ENCODE data around the gene ABCB10.
"Not testable (repeated sequence)": the region's sequence is repeated elsewhere in the genome, so short reads cannot be mapped to it uniquely, and the experiment has no call there.

The ABCB10 gene

GRCh38 chr1:229482511-229482910, 76.0 kb downstream of the ABCB10 start:
- no peak overlapping the region for H3K4me3 ChIP-seq (ENCODE audit: low read depth, low read length)
- no peak for TF ChIP-seq CTCF (IDR thresholded peaks at IDR 0.05; ENCODE audit: low read depth, low read length)

DNA sequence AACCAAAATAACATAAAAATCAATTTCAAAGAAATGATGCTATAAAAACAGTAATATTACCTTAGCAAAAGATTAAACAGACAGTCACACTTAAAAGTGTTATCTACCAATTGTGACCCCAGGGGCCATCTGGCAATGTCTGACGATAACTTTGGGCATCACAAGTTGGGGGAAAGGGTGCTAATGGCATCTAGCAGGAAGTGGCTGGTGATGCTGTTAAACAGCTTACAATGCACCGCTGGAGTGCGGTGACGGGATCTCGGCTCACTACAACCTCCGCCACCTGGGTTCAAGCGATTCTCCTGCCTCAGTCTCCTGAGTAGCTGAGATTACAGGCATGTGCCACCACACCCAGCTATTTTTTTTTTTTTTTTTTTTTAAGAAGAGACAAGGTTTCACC, 78.0 kb downstream of the ABCB10 start:
- H3K4me3 ChIP-seq (ENCODE audit: low read depth, low read length): no peak overlapping the region

DNA sequence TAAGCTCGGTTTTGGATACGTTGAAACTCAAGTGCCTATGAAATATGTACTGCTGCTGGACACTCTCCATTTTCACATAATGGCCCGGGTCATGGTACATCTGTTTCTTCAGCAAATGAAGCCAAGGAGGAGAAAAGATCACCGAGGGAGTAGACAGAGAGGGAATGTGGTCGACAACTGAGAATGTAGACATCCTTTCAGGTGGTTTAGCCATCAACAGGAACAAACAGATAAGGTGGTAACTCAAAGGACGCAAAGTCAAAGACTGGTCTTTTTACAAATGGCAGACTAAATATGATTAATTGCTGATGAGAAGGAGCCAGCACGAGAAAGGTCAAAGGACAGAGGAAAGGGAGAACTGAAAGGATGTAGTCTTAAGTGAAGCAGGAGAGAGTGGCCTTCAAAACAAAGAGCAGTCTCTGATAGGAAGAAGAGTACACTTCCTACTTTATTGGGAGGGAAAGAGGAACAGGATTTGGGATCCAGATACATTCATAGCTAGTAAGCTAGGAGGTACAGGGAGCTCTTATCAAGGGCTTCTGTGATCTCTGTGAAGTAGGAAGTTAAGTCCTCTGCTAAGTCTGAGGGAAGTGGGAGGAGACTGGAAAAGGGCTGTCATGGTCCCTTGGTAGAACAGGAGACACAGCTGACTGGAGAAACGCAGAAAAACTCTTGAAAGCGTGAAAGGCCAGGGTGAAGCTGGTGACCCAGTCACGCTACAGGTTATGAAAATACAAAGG, 78.7 kb downstream of the ABCB10 start:
- no peak overlapping the region for H3K4me3 ChIP-seq (ENCODE audit: low read depth, low read length)
- no peak for TF ChIP-seq CTCF (IDR thresholded peaks at IDR 0.05; ENCODE audit: low read depth, low read length)

More for the DNA sequence above, 78.0 kb downstream of the ABCB10 start:
- TF ChIP-seq CTCF (IDR thresholded peaks at IDR 0.05; ENCODE audit: low read depth, low read length): no peak

- TF ChIP-seq CTCF (IDR thresholded peaks at IDR 0.05; ENCODE audit: low read depth, low read length): no peak
- no peak overlapping the region for H3K4me3 ChIP-seq (ENCODE audit: low read depth, low read length)
Measured at GRCh38 chr1:229478852-229479251, 79.7 kb downstream of the ABCB10 start.

DNA sequence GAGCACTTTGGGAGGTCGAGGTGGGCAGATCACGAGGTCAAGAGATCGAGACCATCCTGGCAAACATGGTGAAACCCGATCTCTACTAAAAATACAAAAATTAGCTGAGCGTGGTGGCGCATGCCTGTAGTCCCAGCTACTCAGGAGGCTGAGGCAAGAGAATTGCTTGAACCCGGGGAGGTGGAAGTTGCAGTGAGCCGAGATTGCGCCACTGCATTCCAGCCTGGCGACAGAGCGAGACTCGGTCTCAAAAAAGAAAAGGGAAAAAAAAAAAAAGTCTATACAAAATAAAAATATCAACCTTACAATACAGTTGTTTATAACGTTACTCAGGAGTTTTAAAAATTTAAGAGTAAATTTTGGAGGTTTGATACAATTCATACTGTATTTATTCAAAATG, 82.6 kb downstream of the ABCB10 start:
- not testable (repeated sequence) for H3K4me3 ChIP-seq (ENCODE audit: low read depth, low read length)

DNA sequence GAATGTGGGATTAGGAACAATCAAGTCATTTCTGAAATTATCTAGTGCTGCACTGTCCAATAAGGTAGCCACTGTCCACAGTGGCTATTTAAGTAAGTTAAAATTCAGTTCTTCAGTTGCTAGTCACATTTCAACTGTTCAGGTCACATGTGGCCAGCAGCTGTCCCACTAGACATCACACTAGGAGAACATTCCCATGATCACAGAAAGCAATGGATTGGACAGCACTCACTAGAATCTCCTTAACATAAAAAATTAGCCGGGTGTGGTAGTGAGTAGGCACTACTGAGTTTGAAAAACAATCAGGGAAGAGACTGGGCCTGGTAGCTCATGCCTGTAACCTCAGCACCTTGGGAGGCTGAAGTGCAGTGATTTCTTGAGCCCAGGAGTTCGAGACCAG, 84.0 kb downstream of the ABCB10 start:
- no peak for TF ChIP-seq CTCF (IDR thresholded peaks at IDR 0.05; ENCODE audit: low read depth, low read length)
- no peak overlapping the region for H3K4me3 ChIP-seq (ENCODE audit: low read depth, low read length)

- TF ChIP-seq CTCF (IDR thresholded peaks at IDR 0.05; ENCODE audit: low read depth, low read length): no peak
- no peak overlapping the region for H3K4me3 ChIP-seq (ENCODE audit: low read depth, low read length)
Measured at GRCh38 chr1:229471175-229471574, 87.3 kb downstream of the ABCB10 start.
